Endothelial cell of umbilical vein (primary cell): ENCODE data around the gene BEND5. TPM values are rescaled to one million over a fixed set of nuclear protein-coding genes. Genes with fewer than 3 reads are reported as not detected.

Experiments
- BruUV-seq: library from RNA; stranded (reverse); fragments of 400-500 nt; replicated peaks from 2 replicates; lab custom pipeline; 2021; lab: Mats Ljungman, UMichigan
- CTCF ChIA-PET: fragments of 300-600, 350-600 bp; sonication (Branson Sonifier 250); formaldehyde crosslinking; loops from one replicate; lab custom pipeline; 2021; ENCODE audit warnings: antibody characterized with exemption, inconsistent platforms; lab: Charles Lee
- POLR2A ChIA-PET: fragments of 300-600, 350-600 bp; sonication (Branson Sonifier 250); formaldehyde crosslinking; loops from one replicate; lab custom pipeline; 2021; ENCODE audit warnings: antibody characterized with exemption, inconsistent platforms; lab: Charles Lee
- DNase-seq: peaks from one replicate; pipeline ENCODE4 v3.0.0-alpha.2; 2011; ENCODE audit warnings: low read depth, low spot score
- FAIRE-seq: peaks from 2 replicates; lab custom pipeline; 2011; peaks lifted over from hg19 to GRCh38; lab: Jason Lieb, UNC
- H2AFZ ChIP-seq: 2 replicates; pipeline ENCODE4 v1.6.0; 2012; ENCODE audit warnings: low read depth, low read length, control low read depth, inconsistent platforms
- H3K27ac ChIP-seq: 2 replicates; pipeline ENCODE4 v1.5.1; 2011; ENCODE audit warnings: low read depth, mild to moderate bottlenecking, control low read depth, low read length, moderate library complexity; ENCODE audit not compliant: insufficient read depth
- H3K27me3 ChIP-seq, 2 experiments: 2 replicates each; pipeline versions ENCODE4 v1.6.0 to v1.6.1; 2011; ENCODE audit warnings: low read length in 2 of 2, mixed read lengths in 1 of 2; ENCODE audit not compliant: control insufficient read depth in 2 of 2, insufficient read depth in 2 of 2
- H3K36me3 ChIP-seq, 2 experiments: 2 replicates in 1 of 2; 3 replicates in 1 of 2; pipeline ENCODE4 v1.5.1; 2011; ENCODE audit warnings: low read length in 2 of 2, mild to moderate bottlenecking in 1 of 2, moderate library complexity in 1 of 2; ENCODE audit not compliant: control insufficient read depth in 2 of 2, insufficient read depth in 2 of 2; ENCODE audit errors: extremely low read depth in 1 of 2
- H3K4me1 ChIP-seq: 3 replicates; pipeline ENCODE4 v1.5.1; 2011; ENCODE audit warnings: mild to moderate bottlenecking, low read length; ENCODE audit not compliant: control insufficient read depth, insufficient read depth; ENCODE audit errors: extremely low read depth
- H3K4me2 ChIP-seq: 2 replicates; pipeline ENCODE4 v1.6.1; 2011; ENCODE audit warnings: low read length, control low read depth, mixed read lengths; ENCODE audit not compliant: insufficient read depth
- H3K4me3 ChIP-seq, 3 experiments: fragments of 200-600 bp in 1 of 3; sonication (generic), shearing (Covaris generic) in 1 of 3; replicated peaks in 1 of 3; 2 replicates each; pipeline ENCODE4 v1.5.1; 2011 to 2016; ENCODE audit warnings: control low read depth in 3 of 3, low read length in 3 of 3, mild to moderate bottlenecking in 2 of 3, inconsistent platforms in 1 of 3, low read depth in 1 of 3, moderate library complexity in 1 of 3; ENCODE audit not compliant: insufficient read depth in 1 of 3
- H3K79me2 ChIP-seq: 2 replicates; pipeline ENCODE4 v1.6.0; 2012; ENCODE audit warnings: low read length, inconsistent platforms; ENCODE audit not compliant: control insufficient read depth, insufficient read depth
- H3K9ac ChIP-seq: replicated peaks from 2 replicates; pipeline ENCODE3; 2011; ENCODE audit warnings: low read length, control low read depth; ENCODE audit not compliant: insufficient read depth; ENCODE audit errors: extremely low read depth
- H3K9me1 ChIP-seq: replicated peaks from 3 replicates; pipeline ENCODE4 v1.6.0; 2011; ENCODE audit warnings: mild to moderate bottlenecking, low read length; ENCODE audit not compliant: control insufficient read depth, insufficient read depth; ENCODE audit errors: extremely low read depth
- H3K9me3 ChIP-seq: replicated peaks from 2 replicates; pipeline ENCODE4 v1.5.1; 2012; ENCODE audit warnings: low read length, inconsistent platforms; ENCODE audit not compliant: control insufficient read depth, insufficient read depth
- H4K20me1 ChIP-seq: replicated peaks from 2 replicates; pipeline ENCODE3; 2011; ENCODE audit warnings: mild to moderate bottlenecking, low read length; ENCODE audit not compliant: control insufficient read depth, insufficient read depth; ENCODE audit errors: extremely low read depth
- CTCF ChIP-seq, 2 donors: IDR thresholded peaks; 1 replicate in 1 of 2; 2 replicates in 1 of 2; pipeline ENCODE4 v1.5.1; 2011; ENCODE audit warnings: low read length in 2 of 2, mild to moderate bottlenecking in 2 of 2, moderate library complexity in 2 of 2, control low read depth in 1 of 2, inconsistent platforms in 1 of 2, low read depth in 1 of 2; ENCODE audit not compliant: insufficient read depth in 1 of 2; ENCODE audit errors: extremely low read depth in 1 of 2
- EZH2 ChIP-seq: IDR thresholded peaks from 2 replicates; pipeline ENCODE4 v1.6.1; 2012; ENCODE audit warnings: borderline replicate concordance, low read depth, mild to moderate bottlenecking, moderate library complexity, low read length, inconsistent platforms; ENCODE audit not compliant: severe bottlenecking
- FOS ChIP-seq: IDR thresholded peaks from 2 replicates; pipeline ENCODE4 v1.6.1; 2011; ENCODE audit warnings: mild to moderate bottlenecking, low read length, moderate library complexity, borderline replicate concordance; ENCODE audit not compliant: insufficient read depth
- GATA2 ChIP-seq: IDR thresholded peaks from 2 replicates; pipeline ENCODE4 v1.7.0; 2011; ENCODE audit warnings: low read depth, mild to moderate bottlenecking, moderate library complexity, mixed read lengths, low read length; ENCODE audit not compliant: insufficient read length, insufficient read depth
- JUN ChIP-seq: IDR thresholded peaks from 2 replicates; pipeline ENCODE4 v1.6.1; 2011; ENCODE audit warnings: borderline replicate concordance, low read depth; ENCODE audit not compliant: insufficient read length, insufficient read depth
- MAX ChIP-seq: IDR thresholded peaks from 2 replicates; pipeline ENCODE4 v1.6.1; 2011; ENCODE audit not compliant: insufficient read depth, insufficient read length
- MYC ChIP-seq: IDR thresholded peaks from one replicate; pipeline ENCODE4 v1.6.1; 2011; ENCODE audit warnings: mild to moderate bottlenecking, low read depth, low read length
- POLR2A ChIP-seq: IDR thresholded peaks from 2 replicates; pipeline ENCODE4 v1.6.1; 2012; ENCODE audit warnings: low read depth, mild to moderate bottlenecking, control low read depth, low read length
- POLR2AphosphoS5 ChIP-seq: IDR thresholded peaks from 2 replicates; pipeline ENCODE4 v1.6.1; 2012; ENCODE audit warnings: low read depth, mild to moderate bottlenecking, control low read depth, low read length, moderate library complexity; ENCODE audit not compliant: insufficient read depth
- dilution Hi-C: fragments of 300-500 bp; cut with MboI; formaldehyde crosslinking; loops from one replicate; pipeline ENCODE4 v1.15.0; 2019; ENCODE audit warnings: low sequenced_read_pairs; ENCODE audit not compliant: extremely low pct_ligation_motif_present
- intact Hi-C: fragments of 100-400 bp; cut with micrococcal nuclease; formaldehyde crosslinking; loops from one replicate; pipeline ENCODE4 v1.10.0; 2022
- polyA plus RNA-seq, 4 experiments: library from polyadenylated mRNA; depleted of rRNA in 3 of 4; stranded (reverse) in 3 of 4; unstranded in 1 of 4; fragments of >200 nt; gene quantifications; 2 replicates each; pipeline versions ENCODE4 v1.2.1 to v1.2.3, GENCODE V29; 2011 to 2012; ENCODE audit warnings: missing spikeins in 1 of 4
- total RNA-seq: library from RNA; stranded (reverse); gene quantifications from 2 replicates; pipeline ENCODE4 v1.2.3, GENCODE V29; 2021

The BEND5 gene
- total and polyA plus RNA-seq, 2 donors (not counting 3 experiments of a cell fraction or from before 2014, with no cell fraction given), result not detected

- Histone ChIP-seq H3K9me1 (no peaks in the 10 kb centered on the region), H3K9me3 (no peaks in the 10 kb centered on the region), H3K4me2 (no peak overlapping the region), H3K36me3 (no peaks in the 10 kb centered on the region), H3K27me3 (no peaks in the 10 kb centered on the region), H3K27ac (no peak overlapping the region), H2AFZ (no peak overlapping the region), H4K20me1 (no peaks in the 10 kb centered on the region), H3K4me1 (no peaks in the 10 kb centered on the region), H3K79me2 (no peaks in the 10 kb centered on the region), H3K9ac (no peak overlapping the region), H3K4me3 (no peak overlapping the region)
- dilution Hi-C loops, result no loop called here
- FAIRE-seq (no peak), DNase-seq (no peak)
- ChIA-PET POLR2A (no interaction called here), CTCF (no interaction called here)
- TF ChIP-seq MAX (no peak), MYC (no peak), CTCF (IDR thresholded peaks at IDR 0.05; ENCODE audit: extremely low read depth in 1 of 2, insufficient read depth in 1 of 2, low read depth in 1 of 2, low read length in 2 of 2) (no peak), POLR2AphosphoS5 (no peak), FOS (no peak)
- intact Hi-C loops, result no loop called here
- no TSS peak for BruUV-seq
Measured at GRCh38 chr1:48823168-48823567, 46.5 kb upstream of the BEND5 start.

GRCh38 chr1:48820491-48820890 is 43.8 kb upstream of the BEND5 start:
- H3K27ac ChIP-seq, result no peak overlapping the region

More at GRCh38 chr1:48820491-48820890, 43.8 kb upstream of the BEND5 start:
- no peak overlapping the region for H3K4me3 ChIP-seq
- no peak for FAIRE-seq
- H4K20me1 ChIP-seq, result no peaks in the 10 kb centered on the region
- no peaks in the 10 kb centered on the region for H3K4me1 ChIP-seq
- no peak for TF ChIP-seq FOS
- TF ChIP-seq EZH2, result no peak
- TF ChIP-seq CTCF (IDR thresholded peaks at IDR 0.05; ENCODE audit: extremely low read depth in 1 of 2, insufficient read depth in 1 of 2, low read depth in 1 of 2, low read length in 2 of 2), result no peak
- no peak for TF ChIP-seq MYC
- TF ChIP-seq GATA2, result no peak
- TF ChIP-seq MAX, result no peak
- TF ChIP-seq JUN, result no peak
- no peak for TF ChIP-seq POLR2A
- TF ChIP-seq POLR2AphosphoS5, result no peak
- H2AFZ ChIP-seq, result no peak overlapping the region
- H3K9ac ChIP-seq, result no peak overlapping the region
- H3K9me3 ChIP-seq, result no peaks in the 10 kb centered on the region
- dilution Hi-C loops (no loop called here), intact Hi-C loops (no loop called here)
- H3K27me3 ChIP-seq, result no peaks in the 10 kb centered on the region
- no peak for DNase-seq
- BruUV-seq, result no TSS peak
- no peaks in the 10 kb centered on the region for H3K9me1 ChIP-seq
- no peaks in the 10 kb centered on the region for H3K79me2 ChIP-seq
- CTCF ChIA-PET, result no interaction called here
- no peak overlapping the region for H3K4me2 ChIP-seq
- POLR2A ChIA-PET, result no interaction called here
- H3K36me3 ChIP-seq, result no peaks in the 10 kb centered on the region
